GM12878 (cell line): ENCODE data around the gene TRPC5OS. TPM values are rescaled to one million over a fixed set of nuclear protein-coding genes. Genes with fewer than 3 reads are reported as not detected.

ENCODE experiments used
- ATAC-seq: fragments of 200-7000 bp; cut with Tn5 transposase; 3 replicates; pipeline ENCODE4 v1.9.1; 2020; ENCODE audit warnings: mild to moderate bottlenecking, moderate library complexity
- BruUV-seq: library from RNA; stranded (reverse); fragments of 400-500 nt; replicated peaks from 2 replicates; lab custom pipeline; 2021; lab: Mats Ljungman, UMichigan
- CTCF ChIA-PET: fragments of 300-600 bp; sonication (Branson Sonifier 250); formaldehyde crosslinking; extraction: SDS; loops from one replicate; lab custom pipeline; 2021; ENCODE audit warnings: inconsistent platforms; lab: Yijun Ruan, JAX
- POLR2A ChIA-PET: fragments of 350-600 bp; formaldehyde crosslinking; extraction: SDS; loops from one replicate; lab custom pipeline; 2021; ENCODE audit warnings: inconsistent platforms; lab: Charles Lee
- RAD21 ChIA-PET: fragments of 300-600 bp; sonication (Branson Sonifier 250); formaldehyde crosslinking; loops from one replicate; lab custom pipeline; 2023; ENCODE audit warnings: antibody characterized with exemption; ENCODE audit not compliant: unreplicated experiment; lab: Charles Lee
- SMC1A ChIA-PET: fragments of 300-600 bp; sonication (Branson Sonifier 250); formaldehyde crosslinking; loops from one replicate; lab custom pipeline; 2023; ENCODE audit not compliant: unreplicated experiment, uncharacterized antibody; lab: Charles Lee
- DNase-seq: peaks from one replicate; pipeline ENCODE4 v3.0.0-alpha.2; 2011; ENCODE audit warnings: low read depth, low spot score
- FAIRE-seq: peaks from 3 replicates; lab custom pipeline; 2011; peaks lifted over from hg19 to GRCh38; lab: Jason Lieb, UNC
- H2AFZ ChIP-seq: 2 replicates; pipeline ENCODE4 v1.6.0; 2011; ENCODE audit warnings: low read depth, low read length, control low read depth; ENCODE audit not compliant: control insufficient read depth
- H3K27ac ChIP-seq: 2 replicates; pipeline ENCODE4 v1.5.1; 2011; ENCODE audit warnings: control low read depth; ENCODE audit not compliant: control insufficient read depth, insufficient read depth
- H3K27me3 ChIP-seq, 2 experiments: replicated peaks in 1 of 2; 2 replicates each; pipeline versions ENCODE4 v1.6.0 to v1.6.1; 2011; ENCODE audit warnings: low read length in 1 of 2; ENCODE audit not compliant: control insufficient read depth in 2 of 2, insufficient read depth in 2 of 2
- H3K36me3 ChIP-seq, 2 experiments: 2 replicates each; pipeline ENCODE4 v1.5.1; 2011; ENCODE audit warnings: low read length in 1 of 2; ENCODE audit not compliant: control insufficient read depth in 2 of 2, insufficient read depth in 2 of 2
- H3K4me1 ChIP-seq: 2 replicates; pipeline ENCODE4 v1.6.1; 2011; ENCODE audit warnings: mild to moderate bottlenecking, low read length, moderate library complexity, mixed read lengths; ENCODE audit not compliant: control insufficient read depth, insufficient read depth
- H3K4me2 ChIP-seq: 2 replicates; pipeline ENCODE4 v1.6.0; 2011; ENCODE audit warnings: control low read depth; ENCODE audit not compliant: control insufficient read depth, insufficient read depth
- H3K4me3 ChIP-seq: fragments of 200-600 bp; sonication (generic); 2 replicates; pipeline ENCODE4 v1.5.1; 2016
- H3K79me2 ChIP-seq: 2 replicates; pipeline ENCODE4 v1.6.0; 2011; ENCODE audit warnings: low read length; ENCODE audit not compliant: control insufficient read depth, insufficient read depth
- H3K9ac ChIP-seq: 2 replicates; pipeline ENCODE4 v1.8.0; 2011; ENCODE audit warnings: low read length, control low read depth, mixed read lengths; ENCODE audit not compliant: control insufficient read depth, insufficient read depth
- H3K9me3 ChIP-seq: replicated peaks from 3 replicates; pipeline ENCODE4 v1.5.1; 2011; ENCODE audit warnings: mild to moderate bottlenecking, low read length; ENCODE audit not compliant: control insufficient read depth, insufficient read depth
- H4K20me1 ChIP-seq: 2 replicates; pipeline ENCODE4 v1.6.0; 2011; ENCODE audit not compliant: control insufficient read depth, insufficient read depth
- CUX1 ChIP-seq: IDR thresholded peaks from 2 replicates; pipeline ENCODE4 v1.6.1; 2012; ENCODE audit warnings: improper control_type of control experiment, low read depth, low read length; ENCODE audit not compliant: insufficient replicate concordance
- E4F1 ChIP-seq: fragments of 450-650 bp; IDR thresholded peaks from 2 replicates; pipeline ENCODE4 v1.6.1; 2018; ENCODE audit warnings: borderline replicate concordance, mild to moderate bottlenecking; ENCODE audit not compliant: partially characterized antibody
- EED ChIP-seq: sonication (generic); IDR thresholded peaks from 2 replicates; pipeline ENCODE4 v1.6.1; 2016; ENCODE audit warnings: antibody characterized with exemption, low read depth
- GABPA ChIP-seq: IDR thresholded peaks from 2 replicates; pipeline ENCODE4 v1.6.1; 2014; ENCODE audit warnings: antibody characterized with exemption, low read depth, mild to moderate bottlenecking, inconsistent platforms
- HCFC1 ChIP-seq: fragments of 150-350 bp; IDR thresholded peaks from 2 replicates; pipeline ENCODE4 v1.6.1; 2014; ENCODE audit warnings: low read length
- MYC ChIP-seq: IDR thresholded peaks from 2 replicates; pipeline ENCODE4 v1.6.1; 2011; ENCODE audit warnings: mild to moderate bottlenecking, low read length, moderate library complexity, inconsistent platforms; ENCODE audit not compliant: insufficient read depth, insufficient replicate concordance, insufficient read length, severe bottlenecking
- NRF1 ChIP-seq: conservative IDR thresholded peaks from 2 replicates; pipeline ENCODE4 v1.6.1; 2011; ENCODE audit warnings: mild to moderate bottlenecking, low read depth, low read length, improper control_type of control experiment
- RFX5 ChIP-seq: IDR thresholded peaks from 2 replicates; pipeline ENCODE4 v1.6.1; 2011; ENCODE audit warnings: low read depth, low read length, improper control_type of control experiment
- SIX5 ChIP-seq: IDR thresholded peaks from 2 replicates; pipeline ENCODE4 v1.6.1; 2011; ENCODE audit warnings: mild to moderate bottlenecking, low read depth, low read length, moderate library complexity; ENCODE audit not compliant: severe bottlenecking
- SP1 ChIP-seq: IDR thresholded peaks from one replicate; pipeline ENCODE4 v1.6.1; 2011; ENCODE audit warnings: low read depth, low read length
- YBX1 ChIP-seq: fragments of 450-650 bp; IDR thresholded peaks from 2 replicates; pipeline ENCODE4 v1.6.1; 2016; ENCODE audit warnings: antibody characterized with exemption
- ZNF592 ChIP-seq: fragments of 450-650 bp; IDR thresholded peaks from 2 replicates; pipeline ENCODE4 v1.6.1; 2017; ENCODE audit warnings: mild to moderate bottlenecking, moderate library complexity
- in situ Hi-C: fragments of 300-500 bp; cut with MboI; formaldehyde crosslinking; loops from 9 replicates; pipeline ENCODE4 v1.14.3; 2018; ENCODE audit warnings: mixed read lengths
- intact Hi-C: fragments of 100-400 bp; cut with micrococcal nuclease; formaldehyde crosslinking; loops from one replicate; pipeline ENCODE4 v1.14.2; 2022; ENCODE audit not compliant: unreplicated experiment
- polyA plus RNA-seq, 11 experiments: library from polyadenylated mRNA; depleted of rRNA in 4 of 11; unstranded in 6 of 11; stranded (reverse) in 5 of 11; fragments of >200 nt; fragmentation: Nextera tagmentation in 4 of 11; fragmentation: Illumina TruSeq in 1 of 11; extraction: Ambion mirVana in 4 of 11; extraction: Trizol in 1 of 11; gene quantifications; 1 replicate in 1 of 11; 2 replicates in 10 of 11; pipeline versions ENCODE4 v1.2.1 to v1.2.3, GENCODE V29; 2011 to 2016; ENCODE audit warnings: inconsistent platforms in 2 of 11, missing spikeins in 2 of 11, low read depth in 1 of 11
- total RNA-seq, 4 experiments: library from RNA; depleted of rRNA in 3 of 4; stranded (reverse); fragments of >200 nt in 3 of 4; fragmentation: Illumina TruSeq in 1 of 4; extraction: Trizol in 1 of 4; gene quantifications; 2 replicates each; pipeline versions ENCODE4 v1.2.1 to v1.2.3, GENCODE V29; 2013 to 2021

TRPC5OS gene
- total and polyA plus RNA-seq, 10 of the 15 experiments (the other 5 are each of a cell fraction or from before 2014, with no cell fraction given) = 0.06 to 0.40 (median 0.10) TPM; not detected in 4

- TF ChIP-seq EED = no peak
- TF ChIP-seq SIX5 = no peak
Measured at GRCh38 chrX:111848541-111848940, 27.4 kb upstream of the TRPC5OS start (continued).

- ATAC-seq = no peak
- POLR2A ChIA-PET = no interaction called here
- in situ Hi-C loops = loop anchor here (25.0 kb wide), 1 partner anchor 786 kb away; no protein-coding TSS in a partner anchor
Measured at GRCh38 chrX:111850975-111851374, 25.0 kb upstream of the TRPC5OS start.

More at GRCh38 chrX:111850975-111851374, 25.0 kb upstream of the TRPC5OS start:
- intact Hi-C loops = no loop called here
- Histone ChIP-seq H3K4me2 (no peak overlapping the region), H3K4me3 (no peak overlapping the region), H3K27me3 (no peaks in the 10 kb centered on the region), H3K4me1 (no peaks in the 10 kb centered on the region), H3K9me3 (no peaks in the 10 kb centered on the region), H3K27ac (no peak overlapping the region), H3K36me3 (no peaks in the 10 kb centered on the region), H3K9ac (no peak overlapping the region), H3K79me2 (no peaks in the 10 kb centered on the region), H2AFZ (no peak overlapping the region), H4K20me1 (no peaks in the 10 kb centered on the region)
- ChIA-PET RAD21 (no interaction called here), SMC1A (no interaction called here), CTCF (no interaction called here)
- TF ChIP-seq SP1 (no peak), CUX1 (no peak), ZNF592 (no peak), NRF1 (no peak), HCFC1 (no peak), RFX5 (no peak), E4F1 (no peak), GABPA (no peak), EED (no peak), MYC (no peak), YBX1 (no peak)
- BruUV-seq = no TSS peak
- DNase-seq (no peak), FAIRE-seq (no peak)
